Prostate gland (tissue), 2 donors: ENCODE measurements around the gene THAP7. TPM values are rescaled to one million over a fixed set of nuclear protein-coding genes. Genes with fewer than 3 reads are reported as not detected.

Experiments
- DNase-seq: peaks from one replicate; pipeline ENCODE4 v3.0.0-alpha.2; 2019; ENCODE audit warnings: low spot score
- H3K27ac ChIP-seq, 2 donors: fragments of 200-600 bp; sonication (generic); 2 replicates each; pipeline ENCODE4 v1.5.1; 2017 to 2019
- H3K27me3 ChIP-seq: fragments of 200-600 bp; sonication (generic); replicated peaks from 2 replicates; pipeline ENCODE4 v1.5.1; 2019; ENCODE audit not compliant: insufficient read depth
- H3K36me3 ChIP-seq, 2 donors: fragments of 200-600 bp; sonication (generic); 1 replicate in 1 of 2; 2 replicates in 1 of 2; pipeline versions ENCODE4 v1.5.1 to v1.8.1; 2017 to 2019
- H3K4me1 ChIP-seq: fragments of 200-600 bp; sonication (generic); replicated peaks from 2 replicates; pipeline ENCODE4 v1.5.1; 2019
- H3K4me3 ChIP-seq, 2 donors: fragments of 200-600 bp; sonication (generic); 2 replicates each; pipeline ENCODE4 v1.5.1; 2017 to 2019
- H3K9me3 ChIP-seq: fragments of 200-600 bp; sonication (generic); 2 replicates; pipeline ENCODE4 v1.5.1; 2017
- POLR2A ChIP-seq: fragments of 450-650 bp; IDR thresholded peaks from one replicate; pipeline ENCODE4 v1.6.1; 2016; ENCODE audit warnings: antibody characterized with exemption, mild to moderate bottlenecking
- POLR2AphosphoS5 ChIP-seq: sonication (generic); formaldehyde crosslinking; IDR thresholded peaks from one replicate; pipeline ENCODE4 v1.6.1; 2017; ENCODE audit warnings: antibody characterized with exemption
- WGBS: methylation state at CpG from one replicate; pipeline ENCODE4 v1.1.5; 2018; 5-methylcytosine and 5-hydroxymethylcytosine counted together
- intact Hi-C: fragments of 100-400 bp; cut with DNase I; formaldehyde crosslinking; loops from one replicate; pipeline ENCODE4 v1.14.2; 2022
- total RNA-seq, 2 donors: library from RNA; depleted of rRNA; stranded (reverse); fragments of >200 nt; gene quantifications; one replicate each; pipeline ENCODE4 v1.1.0, GENCODE V29; 2016
- TF ChIP-seq, protein P1 (sequence below), 4 experiments: fragments of 200-600 bp in 2 of 4; fragments of 450-650 bp in 2 of 4; sonication (generic) in 2 of 4; IDR thresholded peaks; 1 replicate in 3 of 4; 2 replicates in 1 of 4; pipeline ENCODE4 v1.5.1; 2016 to 2019; ENCODE audit warnings: antibody characterized with exemption in 4 of 4, mild to moderate bottlenecking in 2 of 4, moderate library complexity in 2 of 4

Gene THAP7
- total RNA-seq, 2 donors from 2014 or later = 77.7 to 83.1 TPM

GRCh38 chr22:20979940-20980453, 21.9 kb downstream of the THAP7 start:
- Histone ChIP-seq H3K27ac (no peak overlapping the region), H3K4me3 (peak overlapping the region in 1 of 2 donors; percentile 11), H3K27me3 (no peaks in the 10 kb centered on the region), H3K36me3 (no peaks in the 10 kb centered on the region), H3K4me1 (peaks cover 13% of the 10 kb centered on the region), H3K9me3 (no peaks in the 10 kb centered on the region)
- no peak for DNase-seq
- WGBS = 35% methylated on average over 13 of the region's 13 CpGs
- intact Hi-C loops = loop anchor here (2.0 kb wide), 1 partner anchor 63 kb away; the partner anchor contains the start of gene CRKL
- TF ChIP-seq POLR2A (no peak), POLR2AphosphoS5 (no peak)
- TF ChIP-seq, protein P1, sequence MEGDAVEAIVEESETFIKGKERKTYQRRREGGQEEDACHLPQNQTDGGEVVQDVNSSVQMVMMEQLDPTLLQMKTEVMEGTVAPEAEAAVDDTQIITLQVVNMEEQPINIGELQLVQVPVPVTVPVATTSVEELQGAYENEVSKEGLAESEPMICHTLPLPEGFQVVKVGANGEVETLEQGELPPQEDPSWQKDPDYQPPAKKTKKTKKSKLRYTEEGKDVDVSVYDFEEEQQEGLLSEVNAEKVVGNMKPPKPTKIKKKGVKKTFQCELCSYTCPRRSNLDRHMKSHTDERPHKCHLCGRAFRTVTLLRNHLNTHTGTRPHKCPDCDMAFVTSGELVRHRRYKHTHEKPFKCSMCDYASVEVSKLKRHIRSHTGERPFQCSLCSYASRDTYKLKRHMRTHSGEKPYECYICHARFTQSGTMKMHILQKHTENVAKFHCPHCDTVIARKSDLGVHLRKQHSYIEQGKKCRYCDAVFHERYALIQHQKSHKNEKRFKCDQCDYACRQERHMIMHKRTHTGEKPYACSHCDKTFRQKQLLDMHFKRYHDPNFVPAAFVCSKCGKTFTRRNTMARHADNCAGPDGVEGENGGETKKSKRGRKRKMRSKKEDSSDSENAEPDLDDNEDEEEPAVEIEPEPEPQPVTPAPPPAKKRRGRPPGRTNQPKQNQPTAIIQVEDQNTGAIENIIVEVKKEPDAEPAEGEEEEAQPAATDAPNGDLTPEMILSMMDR (IDR thresholded peaks at IDR 0.05) = no peak

- no peaks in the 10 kb centered on the region for H3K36me3 ChIP-seq
- DNase-seq = peak; percentile 74
- no peaks in the 10 kb centered on the region for H3K9me3 ChIP-seq
- H3K27me3 ChIP-seq = no peaks in the 10 kb centered on the region
- 10% methylated on average over 39 of the region's 39 CpGs for WGBS
- intact Hi-C loops = no loop called here
- peaks cover 13% of the 10 kb centered on the region for H3K4me1 ChIP-seq
- no peak overlapping the region for H3K27ac ChIP-seq
- H3K4me3 ChIP-seq = peak overlapping the region in 1 of 2 donors; percentile 11
- TF ChIP-seq, protein P1 (IDR thresholded peaks at IDR 0.05) = no peak
- no peak for TF ChIP-seq POLR2A
- peak; percentile 60 for TF ChIP-seq POLR2AphosphoS5
Observed at GRCh38 chr22:20979243-20979809, 22.6 kb downstream of the THAP7 start.

DNA sequence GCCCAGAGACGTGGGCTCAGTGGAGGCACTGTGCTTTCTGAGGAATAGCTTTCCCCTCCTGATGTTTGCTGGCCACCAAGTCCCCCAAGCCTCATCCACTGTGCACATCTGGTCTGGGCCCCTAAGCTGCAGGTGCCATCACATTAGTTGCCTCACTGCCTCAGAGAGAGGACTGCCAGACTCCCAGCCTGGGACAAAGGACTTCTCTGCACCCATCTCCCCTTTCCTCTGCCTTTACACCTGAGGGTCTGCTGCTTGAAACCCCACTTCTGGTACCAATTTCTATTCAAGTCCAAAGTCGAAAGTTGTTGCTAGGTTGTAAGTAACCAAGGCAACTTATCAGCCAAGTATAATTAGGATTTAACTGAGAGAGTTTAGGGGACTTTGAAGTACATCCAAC, 23.5 kb downstream of the THAP7 start:
- 80% methylated on average over 2 of the region's 2 CpGs for WGBS

GRCh38 chr22:20977516-20978170, 24.3 kb downstream of the THAP7 start:
- DNase-seq = no peak
- Histone ChIP-seq H3K27me3 (no peaks in the 10 kb centered on the region), H3K4me3 (no peak overlapping the region), H3K27ac (no peak overlapping the region), H3K36me3 (no peaks in the 10 kb centered on the region), H3K9me3 (no peaks in the 10 kb centered on the region), H3K4me1 (peaks cover 8% of the 10 kb centered on the region)
- intact Hi-C loops = no loop called here
- WGBS = 77% methylated on average over 15 of the region's 17 CpGs
- TF ChIP-seq POLR2AphosphoS5 = no peak
- TF ChIP-seq, protein P1 (IDR thresholded peaks at IDR 0.05) = no peak
- no peak for TF ChIP-seq POLR2A

More for the DNA sequence above, 23.5 kb downstream of the THAP7 start:
- no peaks in the 10 kb centered on the region for H3K9me3 ChIP-seq
- no peaks in the 10 kb centered on the region for H3K36me3 ChIP-seq
- no peak for DNase-seq
- H3K27me3 ChIP-seq = no peaks in the 10 kb centered on the region
- H3K4me3 ChIP-seq = no peak overlapping the region
- TF ChIP-seq, protein P1 (IDR thresholded peaks at IDR 0.05) = no peak
- TF ChIP-seq POLR2AphosphoS5 (no peak), POLR2A (no peak)
- no peak overlapping the region for H3K27ac ChIP-seq
- peaks cover 13% of the 10 kb centered on the region for H3K4me1 ChIP-seq
- intact Hi-C loops = no loop called here
